Medulla oblongata (tissue), 1 donor: ENCODE measurements around the gene ANKRD44.
"Not testable (repeated sequence)": the region's sequence is repeated elsewhere in the genome, so short reads cannot be mapped to it uniquely, and the experiment has no call there.

Experiments used
- DNase-seq: peaks from one replicate; pipeline ENCODE4 v3.0.0-alpha.2; 2015; ENCODE audit errors: extremely low spot score

Gene ANKRD44

GRCh38 chr2:197031803-197032202 is 278.8 kb downstream of the ANKRD44 start:
- no peak for DNase-seq

DNA sequence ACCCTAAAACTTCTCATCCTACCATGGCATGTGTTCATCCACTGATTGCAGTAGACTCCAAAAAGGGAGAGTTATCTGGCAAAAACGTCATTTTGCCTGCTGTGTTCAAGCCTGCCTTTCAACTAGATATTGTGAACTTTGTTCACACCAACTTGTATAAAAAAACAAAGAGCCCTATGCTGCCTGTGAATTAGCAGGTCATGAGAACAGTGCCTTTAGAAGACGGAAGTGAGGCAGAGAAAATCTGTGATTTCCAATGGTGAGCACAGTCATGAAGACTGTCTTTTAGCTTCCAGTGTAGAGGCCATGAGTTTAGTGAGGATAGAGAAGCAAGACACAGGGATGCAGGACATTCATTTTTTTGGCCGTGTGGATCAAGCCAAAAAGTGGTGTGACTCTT is 280.5 kb downstream of the ANKRD44 start:
- DNase-seq = no peak

- DNase-seq = no peak
Observed at GRCh38 chr2:197028633-197029032, 281.9 kb downstream of the ANKRD44 start.

DNA sequence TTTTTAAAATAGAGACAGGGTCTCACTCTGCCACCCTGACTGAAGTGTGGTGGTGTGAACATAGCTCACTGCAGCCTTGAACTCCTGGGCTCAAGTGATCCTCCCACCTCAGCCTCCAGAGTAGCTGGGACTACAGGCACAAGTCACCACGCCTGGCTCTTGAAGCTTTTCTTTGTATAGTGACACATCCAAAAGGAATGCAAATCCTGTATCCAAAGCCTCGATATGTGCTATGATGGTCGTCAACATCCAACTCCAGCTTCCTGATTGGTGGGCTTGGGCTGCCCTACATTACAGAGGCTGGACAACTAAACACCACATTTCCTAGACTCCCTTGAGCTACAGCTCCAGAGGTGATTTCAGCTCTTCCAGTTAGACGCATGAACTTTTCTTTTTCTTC is 282.4 kb downstream of the ANKRD44 start:
- no peak for DNase-seq

GRCh38 chr2:197024206-197024605 is 286.4 kb downstream of the ANKRD44 start:
- no peak for DNase-seq

DNA sequence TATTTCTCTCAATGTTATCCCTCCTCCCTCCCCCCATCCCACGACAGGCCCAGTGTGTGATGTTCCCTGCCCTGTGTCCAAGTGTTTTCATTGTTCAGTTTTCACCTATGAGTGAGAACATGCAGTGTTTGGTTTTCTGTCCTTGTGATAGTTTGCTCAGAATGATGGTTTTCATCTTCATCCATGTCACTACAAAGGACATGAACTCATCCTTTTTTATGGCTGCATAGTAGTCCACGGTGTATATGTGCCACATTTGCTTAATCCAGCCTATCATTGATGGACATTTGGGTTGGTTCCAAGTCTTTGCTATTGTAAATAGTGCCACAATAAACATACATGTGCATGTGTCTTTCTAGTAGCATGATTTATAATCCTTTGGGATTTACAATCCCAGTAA is 289.7 kb downstream of the ANKRD44 start:
- DNase-seq = not testable (repeated sequence)

GRCh38 chr2:197013098-197013497 is 297.5 kb downstream of the ANKRD44 start:
- DNase-seq = no peak

DNA sequence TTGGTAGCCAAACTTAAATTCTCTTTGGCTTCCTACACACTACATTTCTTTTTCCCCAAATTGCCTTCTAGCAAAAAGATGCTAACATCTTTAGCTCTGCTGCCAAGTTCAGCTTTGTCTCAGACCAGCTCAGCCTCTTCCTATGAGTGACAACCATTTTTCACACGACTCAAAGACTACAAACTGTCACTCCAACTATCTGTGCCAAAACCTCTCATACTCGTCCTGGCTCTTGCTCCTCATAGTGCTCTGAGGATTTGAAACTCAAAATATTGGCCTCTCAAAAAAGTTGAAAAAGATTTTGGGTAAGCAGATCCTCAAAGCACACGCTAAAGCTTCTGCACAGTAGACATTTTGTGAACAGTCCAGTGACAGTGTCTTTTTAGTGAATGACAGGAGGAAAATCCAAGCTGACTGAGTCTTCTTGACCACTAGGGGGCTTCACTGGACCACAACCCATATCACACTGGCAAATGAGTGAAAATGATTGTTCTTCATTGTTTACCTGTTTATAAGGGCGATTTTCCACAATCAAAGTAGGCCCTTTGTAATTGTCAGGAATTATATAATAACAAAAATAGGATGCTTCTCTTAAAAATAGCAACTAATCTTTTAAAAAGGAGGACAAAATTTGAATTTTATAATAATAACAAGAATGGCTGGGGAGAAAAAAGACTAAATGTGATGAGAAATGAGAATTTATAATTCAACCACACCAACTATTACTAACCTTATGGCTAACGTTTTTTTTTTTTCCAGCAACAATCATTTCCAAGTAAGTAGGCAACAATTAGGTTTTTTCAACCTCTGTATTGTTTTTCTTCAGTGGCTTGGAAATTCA is 298.6 kb downstream of the ANKRD44 start:
- peak; percentile 92 for DNase-seq

GRCh38 chr2:197011021-197011417 is 299.6 kb downstream of the ANKRD44 start:
- DNase-seq = no peak

DNA sequence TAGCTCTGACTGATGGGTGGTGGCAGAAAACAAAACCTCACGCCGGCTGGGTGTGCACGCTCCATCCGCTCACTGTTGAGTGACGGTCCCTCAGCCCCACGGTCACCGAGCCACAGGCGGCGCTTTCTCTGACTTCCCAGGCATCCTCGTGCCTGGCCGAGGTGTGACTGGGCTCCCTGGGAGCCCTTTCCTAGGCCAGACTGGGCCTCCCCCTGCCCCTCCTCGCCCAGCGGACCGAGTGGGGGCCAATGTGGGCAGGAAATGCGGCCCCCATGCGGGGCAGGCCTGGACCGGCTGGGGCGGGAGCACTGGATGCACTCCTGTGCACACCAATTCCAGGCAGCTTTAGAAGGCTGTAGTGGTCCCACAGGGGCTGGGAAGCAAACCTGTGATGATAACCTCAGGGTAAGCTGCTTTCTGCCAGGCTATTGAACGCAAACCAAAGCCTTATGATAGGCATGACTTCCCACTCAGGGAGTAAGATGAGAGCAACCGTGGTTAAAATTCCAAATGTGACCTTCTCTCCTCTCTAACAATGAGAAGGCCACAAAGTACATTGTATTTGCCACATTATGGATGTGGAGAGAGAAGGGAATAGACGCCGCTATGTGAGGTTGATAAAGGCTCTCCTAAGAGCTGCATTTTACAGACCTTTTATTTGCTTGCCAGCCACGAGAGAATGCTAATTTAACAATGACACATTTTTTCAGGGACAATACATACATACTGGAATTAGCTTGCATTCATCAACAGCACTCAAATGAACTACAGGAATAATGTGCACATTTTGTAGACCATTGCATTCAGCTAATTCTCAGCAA is 300.2 kb downstream of the ANKRD44 start:
- DNase-seq = no peak

DNA sequence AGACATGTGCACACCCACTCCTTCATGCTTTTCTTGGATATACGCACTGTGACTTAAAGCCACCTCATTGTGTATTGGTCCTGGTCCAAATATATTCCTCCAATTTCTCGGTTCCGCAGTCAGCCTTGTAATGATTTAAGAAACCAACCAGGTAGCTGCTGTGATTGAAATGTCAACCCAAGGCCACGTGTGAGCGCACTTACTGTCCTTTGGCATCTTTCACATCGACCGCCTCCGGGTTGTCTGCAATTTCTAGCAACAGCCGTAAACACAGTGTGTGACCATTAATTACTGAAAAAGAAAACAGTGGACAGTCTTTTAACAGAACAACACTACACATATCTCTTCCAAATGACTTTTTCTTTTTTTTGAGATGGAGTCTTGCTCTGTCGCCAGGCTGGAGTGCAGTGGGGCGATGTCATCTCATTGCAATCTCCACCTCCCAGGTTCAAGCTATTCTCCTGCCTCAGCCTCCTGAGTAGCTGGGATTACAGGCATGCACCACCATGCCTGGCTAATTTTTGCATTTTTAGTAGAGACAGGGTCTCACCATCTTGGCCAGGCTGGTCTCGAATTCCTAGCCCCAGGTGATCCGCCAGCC is 301.7 kb downstream of the ANKRD44 start:
- DNase-seq = not testable (repeated sequence)

DNA sequence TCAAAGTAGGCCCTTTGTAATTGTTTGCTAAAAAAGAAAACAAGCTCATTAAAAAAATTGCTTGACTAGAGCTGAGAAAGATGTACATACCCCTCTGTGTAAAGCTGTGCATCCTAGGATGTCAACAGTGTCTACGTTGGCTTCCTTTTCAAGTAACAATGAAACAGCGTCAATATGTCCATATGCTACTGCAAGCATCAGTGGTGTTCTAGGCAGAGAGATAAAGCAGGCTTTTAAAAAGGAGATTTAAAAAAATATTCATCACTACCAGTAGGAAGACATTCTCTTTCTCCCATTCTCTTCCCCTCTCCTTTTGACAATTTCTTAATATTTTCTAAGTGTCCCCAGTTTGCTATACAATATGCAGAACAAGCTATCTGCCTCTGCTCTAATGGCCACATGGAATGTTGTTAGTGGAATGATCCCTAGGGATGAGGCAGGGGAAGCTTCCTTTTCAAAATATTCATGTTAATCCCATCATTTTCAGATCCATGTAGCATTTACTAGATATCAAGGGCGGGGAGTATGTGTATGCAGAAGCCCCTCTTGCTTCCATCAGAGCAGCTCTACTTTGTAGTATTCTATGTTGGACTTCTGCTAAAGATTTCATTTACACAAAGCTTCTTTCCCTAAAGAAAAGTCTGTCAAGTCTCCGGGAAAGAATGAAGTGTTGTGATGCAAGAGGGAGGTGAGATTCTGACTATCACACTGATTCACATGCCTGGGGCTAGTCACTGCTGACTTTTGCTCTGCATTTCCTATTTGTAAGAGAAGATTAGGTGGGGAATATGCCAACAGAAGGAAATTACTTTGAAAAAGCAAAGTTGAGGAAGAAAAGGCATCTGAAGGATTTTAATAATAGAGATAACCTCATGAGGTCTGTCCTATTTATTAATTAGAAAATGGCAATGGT is 302.6 kb downstream of the ANKRD44 start:
- DNase-seq = no peak

DNA sequence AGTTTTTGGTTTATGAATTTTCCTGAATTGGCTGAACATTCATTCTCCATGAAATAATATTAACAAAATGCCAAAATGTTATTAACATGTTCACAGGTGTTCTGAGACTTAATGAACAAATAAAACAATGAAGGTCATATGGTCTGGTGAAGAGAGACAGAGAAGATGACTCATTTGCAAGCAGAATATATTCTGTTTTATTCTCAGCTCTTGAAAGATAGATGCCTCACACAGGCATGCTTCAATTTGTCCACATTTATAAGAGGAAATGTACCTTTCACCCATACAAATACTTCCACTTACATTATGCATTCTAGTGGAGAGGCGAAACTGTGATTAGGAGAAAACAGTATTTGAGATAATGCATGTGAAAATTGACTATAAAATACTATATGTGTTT is 308.7 kb downstream of the ANKRD44 start:
- no peak for DNase-seq

GRCh38 chr2:196995757-196996314 is 314.7 kb downstream of the ANKRD44 start:
- no peak for DNase-seq

- no peak for DNase-seq
Observed at GRCh38 chr2:196994764-196995163, 315.8 kb downstream of the ANKRD44 start.

GRCh38 chr2:196993617-196994016 is 317.0 kb downstream of the ANKRD44 start:
- DNase-seq = no peak

GRCh38 chr2:196992466-196992865 is 318.1 kb downstream of the ANKRD44 start:
- no peak for DNase-seq

- no peak for DNase-seq
Observed at GRCh38 chr2:196990788-196991461, 319.7 kb downstream of the ANKRD44 start.

- DNase-seq = no peak
Observed at GRCh38 chr2:196990092-196990491, 320.5 kb downstream of the ANKRD44 start.

GRCh38 chr2:196989496-196989895 is 321.1 kb downstream of the ANKRD44 start:
- no peak for DNase-seq

- no peak for DNase-seq
Observed at GRCh38 chr2:196988639-196989038, 321.9 kb downstream of the ANKRD44 start.
